GM20000 (cell line): ENCODE data around the gene NPHS1.

Experiments used
- DNase-seq: peaks from one replicate; pipeline ENCODE4 v3.0.0; 2012; ENCODE audit warnings: low spot score
- TF ChIP-seq, protein P1 (sequence below): IDR thresholded peaks from 2 replicates; pipeline ENCODE4 v1.5.1; 2012; ENCODE audit warnings: mild to moderate bottlenecking, control low read depth; ENCODE audit errors: extremely low read depth, missing control alignments

NPHS1 gene

GRCh38 chr19:35856546-35857149 lies 4.3 kb upstream of the NPHS1 start, which contains the start of gene KIRREL2:
Gene KIRREL2, plus strand, starts transcription at chr19:35856911. Its CDS starts 209 bp downstream, at chr19:35857120.
- TF ChIP-seq, protein P1, sequence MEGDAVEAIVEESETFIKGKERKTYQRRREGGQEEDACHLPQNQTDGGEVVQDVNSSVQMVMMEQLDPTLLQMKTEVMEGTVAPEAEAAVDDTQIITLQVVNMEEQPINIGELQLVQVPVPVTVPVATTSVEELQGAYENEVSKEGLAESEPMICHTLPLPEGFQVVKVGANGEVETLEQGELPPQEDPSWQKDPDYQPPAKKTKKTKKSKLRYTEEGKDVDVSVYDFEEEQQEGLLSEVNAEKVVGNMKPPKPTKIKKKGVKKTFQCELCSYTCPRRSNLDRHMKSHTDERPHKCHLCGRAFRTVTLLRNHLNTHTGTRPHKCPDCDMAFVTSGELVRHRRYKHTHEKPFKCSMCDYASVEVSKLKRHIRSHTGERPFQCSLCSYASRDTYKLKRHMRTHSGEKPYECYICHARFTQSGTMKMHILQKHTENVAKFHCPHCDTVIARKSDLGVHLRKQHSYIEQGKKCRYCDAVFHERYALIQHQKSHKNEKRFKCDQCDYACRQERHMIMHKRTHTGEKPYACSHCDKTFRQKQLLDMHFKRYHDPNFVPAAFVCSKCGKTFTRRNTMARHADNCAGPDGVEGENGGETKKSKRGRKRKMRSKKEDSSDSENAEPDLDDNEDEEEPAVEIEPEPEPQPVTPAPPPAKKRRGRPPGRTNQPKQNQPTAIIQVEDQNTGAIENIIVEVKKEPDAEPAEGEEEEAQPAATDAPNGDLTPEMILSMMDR = no peak
- DNase-seq = peak; percentile 65

DNA sequence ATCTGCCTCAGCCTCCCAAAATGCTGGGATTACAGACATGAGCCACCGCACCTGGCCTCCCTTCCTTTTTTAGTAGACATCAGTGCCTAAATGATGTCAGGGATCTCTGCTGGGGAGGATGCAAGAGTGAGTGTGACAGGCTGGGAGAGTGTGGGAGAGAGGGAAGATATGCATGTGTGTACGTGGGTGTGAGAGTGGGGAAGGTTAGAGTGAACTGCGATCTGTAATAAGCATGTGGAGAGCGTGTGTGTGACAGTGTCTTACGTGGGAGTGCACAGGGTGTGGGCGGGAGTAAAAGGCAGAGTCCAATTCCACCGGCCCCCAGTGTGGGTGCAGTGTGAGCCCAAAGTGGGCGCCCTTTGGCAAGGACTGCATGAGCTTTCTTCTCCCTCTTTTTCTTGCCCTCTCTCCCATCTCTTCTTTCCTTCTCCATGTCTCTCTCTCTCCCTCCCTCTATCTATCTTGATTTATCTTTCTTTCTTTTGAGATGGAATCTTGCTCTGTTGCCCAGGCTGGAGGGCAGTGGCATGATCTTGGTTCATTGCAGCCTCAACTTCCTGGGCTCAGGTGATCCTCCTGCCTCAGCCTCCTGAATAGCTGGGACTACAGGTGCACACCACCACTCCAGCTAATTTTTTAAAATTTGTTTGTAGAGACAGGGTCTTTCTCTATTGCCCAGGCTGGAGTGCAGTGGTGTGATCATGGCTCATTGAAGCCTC lies 893 bp upstream of the NPHS1 start:
- TF ChIP-seq, protein P1 = no peak

GRCh38 chr19:35851213-35852028 lies 883 bp downstream of the NPHS1 start:
- DNase-seq = no peak
- TF ChIP-seq, protein P1 = no peak

More for the DNA sequence above, 893 bp upstream of the NPHS1 start:
- no peak for DNase-seq

- TF ChIP-seq, protein P1 = no peak
- DNase-seq = no peak
Measured at GRCh38 chr19:35848919-35849505, 3.3 kb downstream of the NPHS1 start.

GRCh38 chr19:35848486-35848885 lies 3.8 kb downstream of the NPHS1 start:
- DNase-seq = no peak

DNA sequence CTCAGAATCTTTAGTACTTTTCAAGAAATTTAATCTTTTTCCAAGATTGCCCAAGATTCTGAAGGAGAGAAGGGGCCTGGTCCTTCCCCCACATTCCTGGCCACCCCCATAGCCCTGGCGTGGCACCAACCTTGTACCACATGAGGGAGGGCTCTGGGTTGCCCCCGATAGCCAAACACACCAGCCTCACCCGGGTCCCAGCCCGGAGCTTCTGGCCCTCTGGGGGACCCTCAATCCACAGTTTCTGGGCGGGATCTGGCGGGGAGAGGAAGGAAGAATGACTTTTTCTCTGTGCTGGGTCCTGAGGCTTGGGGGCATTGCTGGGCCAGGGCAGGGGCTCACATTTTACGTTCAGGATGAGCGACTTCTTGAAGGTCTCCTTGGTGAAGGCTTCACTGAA lies 4.4 kb downstream of the NPHS1 start:
- TF ChIP-seq, protein P1 = no peak
- no peak for DNase-seq

More at GRCh38 chr19:35848486-35848885, 3.8 kb downstream of the NPHS1 start:
- TF ChIP-seq, protein P1 = no peak
